Measurements from ENCODE around the gene C2orf69. TPM values are rescaled to one million over a fixed set of nuclear protein-coding genes. Genes with fewer than 3 reads are reported as not detected.
"Not testable (repeated sequence)": the region's sequence is repeated elsewhere in the genome, so short reads cannot be mapped to it uniquely, and the experiment has no call there.

Gene C2orf69
- total RNA-seq, 3 donors from 2014 or later = 12.7 to 19.2 (median 13.8) TPM

DNA sequence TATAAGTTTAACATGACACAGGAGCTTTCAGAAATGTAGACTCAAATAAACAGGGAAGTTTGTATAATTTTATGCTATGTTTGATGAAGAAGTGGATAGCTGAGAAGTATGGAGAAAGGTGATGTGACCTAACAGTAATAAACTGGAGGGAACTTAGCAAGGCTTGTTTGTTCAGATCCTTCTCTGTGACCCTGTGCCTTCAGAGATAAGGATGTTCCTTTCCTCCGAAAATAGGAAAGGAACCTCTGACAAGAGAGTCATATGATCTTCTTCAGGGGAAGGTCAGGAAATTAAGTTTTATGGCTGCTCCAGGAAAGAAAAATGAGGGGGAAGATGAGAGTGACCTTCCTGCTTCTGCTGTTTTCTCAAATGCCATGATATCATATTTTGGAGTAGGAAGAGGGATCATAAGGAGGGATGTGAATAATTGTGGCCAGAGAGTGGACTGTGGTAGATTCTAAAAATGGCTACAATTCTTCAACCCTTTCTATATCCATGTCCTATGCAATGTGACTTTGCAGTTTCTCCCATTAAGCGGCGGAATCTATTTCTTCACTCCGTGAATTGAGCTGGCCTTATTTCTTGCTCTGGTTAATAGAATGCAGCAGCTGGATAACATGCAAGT lies 8.5 kb upstream of the C2orf69 start:
- TF ChIP-seq POLR2A (IDR thresholded peaks at IDR 0.05) = no peak
- no peak for TF ChIP-seq POLR2AphosphoS5 (IDR thresholded peaks at IDR 0.05)
- TF ChIP-seq, protein P1, sequence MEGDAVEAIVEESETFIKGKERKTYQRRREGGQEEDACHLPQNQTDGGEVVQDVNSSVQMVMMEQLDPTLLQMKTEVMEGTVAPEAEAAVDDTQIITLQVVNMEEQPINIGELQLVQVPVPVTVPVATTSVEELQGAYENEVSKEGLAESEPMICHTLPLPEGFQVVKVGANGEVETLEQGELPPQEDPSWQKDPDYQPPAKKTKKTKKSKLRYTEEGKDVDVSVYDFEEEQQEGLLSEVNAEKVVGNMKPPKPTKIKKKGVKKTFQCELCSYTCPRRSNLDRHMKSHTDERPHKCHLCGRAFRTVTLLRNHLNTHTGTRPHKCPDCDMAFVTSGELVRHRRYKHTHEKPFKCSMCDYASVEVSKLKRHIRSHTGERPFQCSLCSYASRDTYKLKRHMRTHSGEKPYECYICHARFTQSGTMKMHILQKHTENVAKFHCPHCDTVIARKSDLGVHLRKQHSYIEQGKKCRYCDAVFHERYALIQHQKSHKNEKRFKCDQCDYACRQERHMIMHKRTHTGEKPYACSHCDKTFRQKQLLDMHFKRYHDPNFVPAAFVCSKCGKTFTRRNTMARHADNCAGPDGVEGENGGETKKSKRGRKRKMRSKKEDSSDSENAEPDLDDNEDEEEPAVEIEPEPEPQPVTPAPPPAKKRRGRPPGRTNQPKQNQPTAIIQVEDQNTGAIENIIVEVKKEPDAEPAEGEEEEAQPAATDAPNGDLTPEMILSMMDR (IDR thresholded peaks at IDR 0.05) = no peak
- no peak overlapping the region for H3K27ac ChIP-seq
- no peak overlapping the region for H3K4me3 ChIP-seq
- H3K36me3 ChIP-seq = no peaks in the 10 kb centered on the region
- no peak for DNase-seq (ENCODE audit: low spot score in 2 of 2)
- no peaks in the 10 kb centered on the region for H3K9me3 ChIP-seq
- no peaks in the 10 kb centered on the region for H3K4me1 ChIP-seq
- no peaks in the 10 kb centered on the region for H3K27me3 ChIP-seq
- intact Hi-C loops (cut with DNase I; ENCODE audit: low total_unique reads) = no loop called here

- Histone ChIP-seq H3K36me3 (no peaks in the 10 kb centered on the region), H3K4me3 (no peak overlapping the region), H3K27ac (no peak overlapping the region), H3K4me1 (no peaks in the 10 kb centered on the region), H3K9me3 (no peaks in the 10 kb centered on the region), H3K27me3 (no peaks in the 10 kb centered on the region)
- no peak for DNase-seq (ENCODE audit: low spot score in 2 of 2)
- TF ChIP-seq, protein P1 (IDR thresholded peaks at IDR 0.05) = no peak
- no peak for TF ChIP-seq POLR2A (IDR thresholded peaks at IDR 0.05)
- TF ChIP-seq POLR2AphosphoS5 (IDR thresholded peaks at IDR 0.05) = no peak
- intact Hi-C loops (cut with DNase I; ENCODE audit: low total_unique reads) = no loop called here
Observed at GRCh38 chr2:199903111-199903510, 8.0 kb upstream of the C2orf69 start.

DNA sequence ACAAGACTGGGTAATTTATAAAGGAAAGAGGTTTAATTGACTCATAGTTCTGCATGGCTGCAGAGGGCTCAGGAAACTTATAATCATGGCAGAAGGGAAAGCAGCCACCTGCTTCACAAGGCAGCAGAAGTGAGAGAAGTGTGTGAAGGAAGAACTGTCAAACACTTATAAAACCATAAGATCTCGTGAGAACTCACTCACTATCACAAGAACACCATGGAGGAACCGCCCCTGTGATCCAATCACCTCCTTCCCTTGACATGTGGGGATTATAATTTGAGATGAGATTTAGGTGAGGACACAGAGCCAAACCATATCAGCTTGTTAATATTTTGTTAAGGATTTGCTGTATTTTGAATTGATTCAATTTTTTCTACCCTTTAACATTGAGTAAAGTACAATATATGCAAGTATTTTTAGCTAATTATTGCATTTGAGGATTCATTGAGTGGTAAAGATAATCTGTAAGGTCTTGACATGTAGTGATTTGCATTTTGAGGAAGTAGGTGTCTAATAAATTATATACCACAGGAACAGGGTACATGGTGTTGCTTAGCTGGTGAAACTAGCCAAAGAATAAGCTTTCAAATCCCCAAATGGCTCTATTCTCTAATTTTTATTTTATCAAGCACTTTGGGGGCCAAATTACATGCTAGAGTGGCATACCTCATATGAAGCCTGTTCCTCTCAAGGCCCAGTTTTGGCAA lies 3.9 kb upstream of the C2orf69 start:
- H3K27ac ChIP-seq = no peak overlapping the region
- no peaks in the 10 kb centered on the region for H3K36me3 ChIP-seq
- TF ChIP-seq POLR2A (IDR thresholded peaks at IDR 0.05) (no peak), POLR2AphosphoS5 (IDR thresholded peaks at IDR 0.05) (no peak)
- TF ChIP-seq, protein P1 (IDR thresholded peaks at IDR 0.05) = no peak
- no peak for DNase-seq (ENCODE audit: low spot score in 2 of 2)
- peaks cover 0 to 1% of the 10 kb centered on the region in 2 donors for H3K4me1 ChIP-seq
- H3K27me3 ChIP-seq = no peaks in the 10 kb centered on the region
- H3K4me3 ChIP-seq = no peak overlapping the region
- intact Hi-C loops (cut with DNase I; ENCODE audit: low total_unique reads) = no loop called here
- H3K9me3 ChIP-seq = no peaks in the 10 kb centered on the region

GRCh38 chr2:199910338-199911051 lies 598 bp upstream of the C2orf69 start:
- TF ChIP-seq POLR2A (IDR thresholded peaks at IDR 0.05) = no peak
- TF ChIP-seq POLR2AphosphoS5 (IDR thresholded peaks at IDR 0.05) = no peak
- TF ChIP-seq, protein P1 (IDR thresholded peaks at IDR 0.05) = no peak
- H3K4me1 ChIP-seq = peaks cover 0 to 7% of the 10 kb centered on the region in 2 donors
- H3K27ac ChIP-seq = peak overlapping the region; percentile 95 to 96
- intact Hi-C loops (cut with DNase I; ENCODE audit: low total_unique reads) = no loop called here
- H3K36me3 ChIP-seq = no peaks in the 10 kb centered on the region
- H3K27me3 ChIP-seq = no peaks in the 10 kb centered on the region
- no peak for DNase-seq (ENCODE audit: low spot score in 2 of 2)
- no peaks in the 10 kb centered on the region for H3K9me3 ChIP-seq
- H3K4me3 ChIP-seq = peak overlapping the region; percentile 80 to 96 (median 94)

- Histone ChIP-seq H3K27ac (peak overlapping the region; percentile 95 to 96), H3K4me3 (peak overlapping the region; percentile 80 to 96 (median 94)), H3K4me1 (peaks cover 0 to 7% of the 10 kb centered on the region in 2 donors), H3K36me3 (no peaks in the 10 kb centered on the region), H3K9me3 (peaks cover 0 to 4% of the 10 kb centered on the region in 2 donors), H3K27me3 (no peaks in the 10 kb centered on the region)
- intact Hi-C loops (cut with DNase I; ENCODE audit: low total_unique reads) = no loop called here
- TF ChIP-seq, protein P1 (IDR thresholded peaks at IDR 0.05) = no peak
- no peak for TF ChIP-seq POLR2A (IDR thresholded peaks at IDR 0.05)
- TF ChIP-seq POLR2AphosphoS5 (IDR thresholded peaks at IDR 0.05) = no peak
- no peak for DNase-seq (ENCODE audit: low spot score in 2 of 2)
Observed at GRCh38 chr2:199911877-199912161, 726 bp downstream of the C2orf69 start.

- H3K27ac ChIP-seq; H3K27me3 ChIP-seq; DNase-seq (ENCODE audit: low spot score in 2 of 2); H3K4me1 ChIP-seq; H3K36me3 ChIP-seq; H3K9me3 ChIP-seq; intact Hi-C loops (cut with DNase I; ENCODE audit: low total_unique reads): not testable (repeated sequence)
- peak overlapping the region; percentile 80 to 96 (median 94) for H3K4me3 ChIP-seq
Observed at GRCh38 chr2:199912553-199913114, 1.5 kb downstream of the C2orf69 start.

Measured in breast epithelium (tissue), 4 donors.